G401.6 (cell line): ENCODE measurements around the gene CCDC85C.
"Not testable (repeated sequence)": the region's sequence is repeated elsewhere in the genome, so short reads cannot be mapped to it uniquely, and the experiment has no call there.

Experiments used
- FAIRE-seq: peaks from 2 replicates; lab custom pipeline; 2012; peaks lifted over from hg19 to GRCh38; lab: Jason Lieb, UNC

The CCDC85C gene

GRCh38 chr14:99603471-99604277, at the start of gene CCDC85C:
Gene CCDC85C, minus strand, starts transcription at chr14:99604207. Its CDS starts 248 bp downstream, at chr14:99603959.
- FAIRE-seq, result no peak

DNA sequence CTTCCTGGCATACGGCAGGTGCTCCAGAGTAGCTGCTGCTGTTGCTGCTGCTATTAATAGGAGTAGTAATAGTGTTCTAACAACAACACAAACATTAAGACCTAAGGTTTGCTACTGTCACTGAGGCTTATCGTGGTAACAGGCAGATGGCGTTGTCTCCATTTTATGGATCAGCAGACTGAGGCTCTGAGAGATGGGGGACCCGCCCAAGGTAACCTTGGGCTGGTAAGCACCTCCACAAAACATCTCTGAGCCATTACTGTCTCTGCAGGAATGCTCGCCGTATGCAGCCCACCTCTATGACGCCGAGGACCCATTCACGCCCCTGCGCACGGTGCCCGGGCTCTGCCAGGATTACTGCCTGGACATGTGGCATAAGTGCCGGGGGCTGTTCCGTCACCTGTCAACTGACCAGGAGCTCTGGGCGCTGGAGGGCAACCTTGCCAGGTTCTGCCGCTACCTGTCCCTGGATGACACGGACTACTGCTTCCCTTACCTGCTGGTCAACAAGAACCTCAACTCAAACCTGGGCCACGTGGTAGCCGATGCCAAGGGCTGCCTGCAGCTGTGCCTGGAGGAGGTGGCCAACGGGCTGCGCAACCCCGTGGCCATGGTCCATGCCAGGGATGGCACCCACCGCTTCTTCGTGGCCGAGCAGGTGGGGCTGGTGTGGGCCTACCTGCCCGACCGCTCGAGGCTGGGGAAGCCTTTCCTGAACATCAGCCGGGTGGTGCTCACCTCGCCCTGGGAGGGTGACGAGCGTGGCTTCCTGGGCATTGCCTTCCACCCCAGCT, 48.1 kb upstream of the CCDC85C start:
- FAIRE-seq, result no peak

- FAIRE-seq, result no peak
Measured at GRCh38 chr14:99650189-99650588, 46.2 kb upstream of the CCDC85C start.

DNA sequence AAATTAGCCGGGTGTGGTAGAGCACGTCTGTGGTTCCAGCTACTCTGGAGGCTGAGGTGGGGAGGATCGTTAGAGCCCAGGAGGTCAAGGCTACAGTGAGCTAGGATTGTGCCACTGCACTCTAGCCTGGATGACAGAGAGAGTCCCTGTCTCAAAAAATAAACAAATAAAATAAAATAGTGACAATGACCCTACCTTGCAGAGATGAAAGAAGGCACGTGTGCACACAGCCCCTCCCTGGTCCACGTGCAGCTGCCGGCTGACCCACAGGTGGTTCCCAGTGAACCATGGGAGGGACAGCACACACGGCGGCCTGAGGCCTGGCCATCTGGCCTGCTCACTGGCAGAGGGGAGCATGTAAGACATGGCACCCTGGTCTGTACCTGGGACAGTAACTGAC, 45.6 kb upstream of the CCDC85C start:
- no peak for FAIRE-seq

GRCh38 chr14:99649219-99649618, 45.2 kb upstream of the CCDC85C start:
- no peak for FAIRE-seq

- no peak for FAIRE-seq
Measured at GRCh38 chr14:99648027-99648784, 44.2 kb upstream of the CCDC85C start.

GRCh38 chr14:99647411-99647810, 43.4 kb upstream of the CCDC85C start:
- no peak for FAIRE-seq

DNA sequence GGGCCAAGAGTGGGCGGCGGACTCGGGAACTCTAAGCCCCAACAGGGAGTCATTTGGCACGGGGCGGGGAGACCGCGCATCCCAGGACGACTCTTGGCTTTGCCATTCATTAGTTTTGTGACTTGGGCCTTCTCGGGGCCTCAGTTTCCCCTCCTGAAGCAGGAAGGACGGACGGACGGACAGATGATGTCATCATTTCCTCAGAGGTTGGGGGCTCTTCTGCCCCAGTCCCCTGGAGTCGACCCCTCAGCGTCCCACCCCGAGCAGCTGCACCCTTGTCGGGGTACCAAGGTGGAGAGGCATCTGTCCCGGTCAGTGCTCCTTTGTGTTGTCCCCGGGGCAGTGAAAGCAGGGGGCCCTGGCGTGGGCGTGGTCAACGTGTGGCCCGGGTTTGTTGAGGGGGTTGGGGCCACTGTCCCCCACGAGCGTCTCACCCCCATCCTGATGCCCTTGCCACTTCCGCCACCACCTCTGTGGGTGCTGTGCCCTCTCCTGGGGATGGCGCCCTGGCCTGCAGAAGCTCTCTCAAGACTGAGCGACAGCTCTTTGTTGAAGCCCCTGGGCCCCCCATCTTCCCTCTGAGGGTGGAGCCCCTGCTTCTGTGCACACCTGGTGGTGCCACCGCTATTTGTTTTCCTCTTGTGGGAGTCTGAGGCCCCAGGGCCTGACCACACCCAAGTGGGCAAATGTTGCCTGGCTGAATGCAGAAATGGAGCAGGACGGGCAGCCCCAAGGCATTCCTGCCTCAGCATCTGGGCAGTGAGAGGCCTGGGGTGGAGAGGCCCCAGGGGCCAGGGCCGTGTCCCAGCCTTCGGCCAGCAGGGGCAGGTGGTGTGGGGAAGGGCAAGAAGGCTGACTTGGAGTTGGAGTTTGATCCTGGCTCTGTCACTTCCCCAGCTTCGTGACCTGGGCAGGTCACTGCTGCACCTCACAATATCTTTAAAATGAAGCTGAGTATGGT, 41.8 kb upstream of the CCDC85C start:
- FAIRE-seq, result no peak

DNA sequence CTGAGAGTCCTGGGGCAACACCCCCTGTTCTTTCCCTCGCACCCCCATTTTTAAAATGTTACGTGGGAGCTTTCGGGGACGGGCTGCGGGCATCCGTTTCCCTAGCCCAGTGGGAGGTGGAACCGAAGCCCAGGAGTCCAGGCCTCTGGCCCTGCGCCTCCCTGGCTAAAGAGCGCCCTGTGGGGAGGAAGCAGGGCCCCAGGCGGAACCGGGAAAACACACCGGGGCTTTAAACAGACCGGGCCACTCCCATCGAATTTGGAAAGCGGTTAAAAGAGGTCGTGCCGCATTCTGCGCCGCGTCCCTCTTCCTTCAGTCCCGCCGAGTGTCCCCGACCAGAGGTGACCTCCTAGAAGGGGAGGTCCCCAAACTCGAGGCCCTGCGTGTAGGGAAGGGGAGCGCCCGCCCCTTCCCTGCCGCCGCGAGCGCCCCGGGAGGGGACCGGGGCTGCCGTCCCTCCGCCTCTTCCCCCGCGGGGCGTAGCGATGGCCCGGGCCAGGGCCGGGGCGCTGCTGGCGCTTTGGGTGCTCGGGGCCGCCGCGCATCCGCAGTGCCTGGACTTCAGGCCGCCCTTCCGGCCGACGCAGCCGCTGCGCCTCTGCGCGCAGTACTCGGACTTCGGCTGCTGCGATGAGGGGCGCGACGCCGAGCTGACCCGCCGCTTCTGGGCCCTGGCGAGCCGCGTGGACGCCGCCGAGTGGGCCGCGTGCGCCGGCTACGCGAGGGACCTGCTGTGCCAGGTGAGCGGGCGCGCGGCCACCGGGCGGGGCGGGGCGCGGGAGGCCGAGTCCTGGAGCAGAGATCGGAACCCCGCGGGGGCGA, 40.9 kb upstream of the CCDC85C start, which contains the start of gene HHIPL1:
TSS of gene HHIPL1 (plus strand) at position 407 of the 822 bp plus-strand sequence. CDS start at position 486, 79 bp downstream.
- no peak for FAIRE-seq

- FAIRE-seq, result no peak
Measured at GRCh38 chr14:99644035-99644587, 40.1 kb upstream of the CCDC85C start.

- FAIRE-seq, result no peak
Measured at GRCh38 chr14:99643343-99643742, 39.3 kb upstream of the CCDC85C start.

DNA sequence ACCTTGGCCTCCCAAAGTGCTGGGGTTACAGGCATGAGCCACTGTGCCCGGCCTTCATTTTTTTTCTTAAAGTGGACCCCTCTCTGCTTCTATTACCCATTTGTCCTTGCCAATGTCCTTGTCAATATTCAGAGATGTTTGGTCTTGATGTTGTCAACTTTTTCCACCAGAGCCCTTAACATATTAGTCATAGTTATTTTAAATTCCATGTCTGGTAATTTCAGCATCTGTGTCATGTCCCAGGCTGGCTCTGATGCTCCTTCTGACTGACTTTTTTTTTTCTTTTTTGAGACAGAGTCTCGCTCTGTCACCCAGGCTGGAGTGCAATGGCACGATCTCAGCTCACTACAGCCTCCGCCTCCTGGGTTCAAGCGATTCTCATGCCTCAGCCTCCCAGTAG, 38.8 kb upstream of the CCDC85C start:
- not testable (repeated sequence) for FAIRE-seq

DNA sequence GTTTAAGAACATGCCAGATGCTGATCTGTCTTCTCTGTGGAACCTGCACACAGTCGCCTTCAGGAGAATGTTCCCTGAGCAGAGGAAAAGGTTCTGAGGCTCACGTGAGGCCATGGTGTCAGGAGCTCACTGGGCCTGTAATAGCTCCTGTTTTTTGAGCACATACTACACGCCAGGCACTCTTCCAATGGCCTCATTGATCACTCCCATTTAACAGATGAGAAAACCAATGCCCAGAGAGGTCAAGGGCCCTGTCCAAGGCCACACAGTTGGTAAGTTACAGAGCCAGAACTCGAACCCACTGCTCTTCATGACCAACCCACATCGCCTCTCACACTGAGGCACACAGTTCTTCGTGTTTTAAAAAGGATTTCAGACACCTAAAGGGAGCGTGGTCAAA, 33.6 kb upstream of the CCDC85C start:
- FAIRE-seq, result no peak

DNA sequence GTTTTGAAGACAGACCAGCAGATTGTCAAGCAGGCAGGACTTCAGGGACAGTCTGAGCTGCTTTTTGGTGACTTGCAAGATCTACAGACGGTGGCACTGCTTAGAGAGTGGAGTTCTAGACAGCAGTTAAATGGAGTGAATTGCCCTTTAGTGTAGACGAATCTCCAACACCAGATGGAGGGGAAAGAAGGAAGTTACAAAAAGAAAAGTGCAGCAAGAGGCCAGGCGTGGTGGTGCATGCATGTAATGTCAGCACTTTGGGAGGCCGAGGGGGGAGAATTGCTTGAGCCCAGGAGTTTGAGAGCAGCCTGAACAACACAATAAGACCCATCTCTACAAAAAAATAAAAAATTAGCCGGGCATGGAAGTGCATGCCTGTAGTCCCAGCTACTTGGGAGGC, 32.5 kb upstream of the CCDC85C start:
- no peak for FAIRE-seq

DNA sequence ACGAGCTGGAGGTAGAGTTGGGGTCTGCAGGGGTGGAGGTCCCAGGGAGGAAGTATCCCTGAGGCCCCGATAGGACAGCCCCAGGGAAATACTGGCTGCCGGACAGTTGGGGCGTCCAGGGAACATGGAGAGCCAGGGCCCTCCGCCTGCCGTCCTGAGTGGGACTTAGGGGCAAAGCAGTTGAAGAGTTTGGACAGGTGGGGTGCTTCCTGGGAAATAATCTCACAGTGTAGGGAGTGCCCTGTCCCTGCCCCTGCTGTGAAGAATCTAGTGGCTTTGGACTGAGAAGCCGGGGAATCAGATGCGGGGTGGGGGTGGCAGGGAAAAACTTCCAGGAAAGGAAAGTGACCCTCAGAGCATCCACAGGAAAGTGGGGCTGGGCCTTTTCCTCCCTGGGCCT, 31.1 kb upstream of the CCDC85C start:
- no peak for FAIRE-seq

- no peak for FAIRE-seq
Measured at GRCh38 chr14:99634443-99634842, 30.4 kb upstream of the CCDC85C start.

GRCh38 chr14:99633918-99634317, 29.9 kb upstream of the CCDC85C start:
- no peak for FAIRE-seq

DNA sequence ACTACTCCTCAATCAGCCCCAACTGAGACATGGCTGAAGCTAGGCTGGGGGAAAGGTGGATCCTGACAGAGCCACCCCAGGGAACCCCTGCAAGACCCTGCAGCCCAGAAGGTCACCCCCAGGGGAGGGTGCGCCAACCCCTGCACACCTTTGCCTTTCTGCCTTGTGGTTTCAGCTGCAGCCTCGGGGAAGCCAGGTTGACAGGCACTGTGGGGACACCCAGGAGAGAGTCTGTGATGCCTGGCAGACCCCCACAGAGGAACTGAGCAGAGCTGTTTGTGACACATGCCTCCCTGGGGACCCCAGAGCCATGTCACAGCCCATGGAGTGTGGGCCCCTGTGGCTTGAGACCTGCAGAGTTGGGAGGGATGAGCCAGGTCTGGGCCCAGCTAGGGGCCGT, 29.1 kb upstream of the CCDC85C start:
- FAIRE-seq, result no peak

GRCh38 chr14:99632410-99633035, 28.5 kb upstream of the CCDC85C start:
- no peak for FAIRE-seq

GRCh38 chr14:99630202-99630601, 26.2 kb upstream of the CCDC85C start:
- no peak for FAIRE-seq
